Measurements from ENCODE around the gene ELK1. TPM values are rescaled to one million over a fixed set of nuclear protein-coding genes. Genes with fewer than 3 reads are reported as not detected.

ELK1 gene
- total and polyA plus RNA-seq, 2 of the 4 experiments (the other 2 are of a cell fraction): 10.0 to 24.3 TPM

DNA sequence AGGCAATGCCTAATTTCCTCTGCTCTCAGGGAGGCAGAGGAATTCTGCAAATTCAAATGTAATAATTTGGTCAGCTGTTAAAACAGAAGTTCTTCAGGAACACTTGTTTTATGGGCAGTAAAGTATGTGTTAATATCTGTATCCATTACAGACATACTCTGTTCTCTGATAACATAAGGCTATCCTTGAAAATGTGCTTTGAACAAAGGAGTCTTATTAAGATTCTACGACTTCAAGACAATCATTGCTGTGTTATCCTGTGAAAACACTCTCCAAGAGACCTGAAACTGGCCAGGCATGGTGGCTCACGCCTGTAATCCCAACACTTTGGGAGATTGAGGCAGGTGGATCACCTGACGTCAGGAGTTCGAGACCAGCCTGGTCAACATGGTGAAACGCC lies 18.7 kb downstream of the ELK1 start:
- H3K9me3 ChIP-seq (ENCODE audit: control insufficient read depth, insufficient read depth, low read length): no peaks in the 10 kb centered on the region
- H2BK5ac ChIP-seq (ENCODE audit: low read depth, low read length, poor library complexity, severe bottlenecking): no peak overlapping the region
- no peak overlapping the region for H3K56ac ChIP-seq (ENCODE audit: extremely low read depth, insufficient read depth, low read length)
- DNase-seq: no peak
- H4K91ac ChIP-seq (ENCODE audit: insufficient read depth, low read depth, low read length): no peak overlapping the region
- H3K23ac ChIP-seq (ENCODE audit: low read depth, low read length): no peak overlapping the region
- no peaks in the 10 kb centered on the region; the same call in 1 of the 2 replicates for H3K27me3 ChIP-seq (ENCODE audit: control insufficient read depth, insufficient read depth, low read length)
- no peaks in the 10 kb centered on the region for H3K4me1 ChIP-seq (ENCODE audit: control insufficient read depth, insufficient read depth, low read length)
- H3K4ac ChIP-seq (ENCODE audit: low read depth, low read length): no peak overlapping the region
- no peak overlapping the region for H3K27ac ChIP-seq (ENCODE audit: insufficient read depth, low read length)
- no peaks in the 10 kb centered on the region for H3K79me1 ChIP-seq (ENCODE audit: low read depth in 1 of 2, low read length in 2 of 2)
- H2BK20ac ChIP-seq (ENCODE audit: low read depth, low read length): no peak overlapping the region
- H2BK15ac ChIP-seq (ENCODE audit: low read depth, low read length): no peak overlapping the region
- no peak overlapping the region for H4K5ac ChIP-seq (ENCODE audit: low read depth, low read length)
- H2AFZ ChIP-seq (replicated peaks; ENCODE audit: low read length, poor library complexity): no peak overlapping the region
- peaks cover 18% of the 10 kb centered on the region; the same call in 1 of the 2 replicates for H3K36me3 ChIP-seq (ENCODE audit: control insufficient read depth, insufficient read depth, low read length)
- H3K4me3 ChIP-seq (ENCODE audit: insufficient read depth, low read depth, low read length): no peak overlapping the region
- H4K20me1 ChIP-seq (ENCODE audit: insufficient read depth, low read length): no peaks in the 10 kb centered on the region; the same call in 1 of the 2 replicates
- WGBS, 2 experiments (ENCODE audit: extremely low coverage in 2 of 2, insufficient read length in 1 of 2): 60% methylated on average over 1 of the region's 5 CpGs; no CpG with 5 or more reads in 1 of the 2 experiments
- ChIA-PET POLR2A (ENCODE audit: unreplicated experiment) (no interaction called here), CTCF (no interaction called here)
- no peak for ATAC-seq (ENCODE audit: low read depth)
- H4K8ac ChIP-seq (ENCODE audit: low read depth in 2 of 2, low read length in 2 of 2): no peak overlapping the region
- H2AK5ac ChIP-seq (ENCODE audit: low read depth, low read length): no peak overlapping the region
- H3K4me2 ChIP-seq (ENCODE audit: low read depth, low read length): no peak overlapping the region
- TF ChIP-seq RFX5 (IDR thresholded peaks at IDR 0.05; ENCODE audit: low read depth, low read length): no peak
- no peak for TF ChIP-seq RCOR1 (IDR thresholded peaks at IDR 0.05; ENCODE audit: insufficient replicate concordance, low read length)
- no peak for TF ChIP-seq MAZ (IDR thresholded peaks at IDR 0.05; ENCODE audit: borderline replicate concordance, low read depth, low read length)
- TF ChIP-seq MAFK (IDR thresholded peaks at IDR 0.05; ENCODE audit: low read depth, low read length): no peak
- no peak for TF ChIP-seq BHLHE40 (IDR thresholded peaks at IDR 0.05; ENCODE audit: low read depth, low read length)
- TF ChIP-seq, protein P1, sequence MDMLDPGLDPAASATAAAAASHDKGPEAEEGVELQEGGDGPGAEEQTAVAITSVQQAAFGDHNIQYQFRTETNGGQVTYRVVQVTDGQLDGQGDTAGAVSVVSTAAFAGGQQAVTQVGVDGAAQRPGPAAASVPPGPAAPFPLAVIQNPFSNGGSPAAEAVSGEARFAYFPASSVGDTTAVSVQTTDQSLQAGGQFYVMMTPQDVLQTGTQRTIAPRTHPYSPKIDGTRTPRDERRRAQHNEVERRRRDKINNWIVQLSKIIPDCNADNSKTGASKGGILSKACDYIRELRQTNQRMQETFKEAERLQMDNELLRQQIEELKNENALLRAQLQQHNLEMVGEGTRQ (IDR thresholded peaks at IDR 0.05; ENCODE audit: low read depth, low read length): no peak
- TF ChIP-seq POLR2A (IDR thresholded peaks at IDR 0.05; ENCODE audit: low read depth, low read length): no peak
- TF ChIP-seq, protein P2, sequence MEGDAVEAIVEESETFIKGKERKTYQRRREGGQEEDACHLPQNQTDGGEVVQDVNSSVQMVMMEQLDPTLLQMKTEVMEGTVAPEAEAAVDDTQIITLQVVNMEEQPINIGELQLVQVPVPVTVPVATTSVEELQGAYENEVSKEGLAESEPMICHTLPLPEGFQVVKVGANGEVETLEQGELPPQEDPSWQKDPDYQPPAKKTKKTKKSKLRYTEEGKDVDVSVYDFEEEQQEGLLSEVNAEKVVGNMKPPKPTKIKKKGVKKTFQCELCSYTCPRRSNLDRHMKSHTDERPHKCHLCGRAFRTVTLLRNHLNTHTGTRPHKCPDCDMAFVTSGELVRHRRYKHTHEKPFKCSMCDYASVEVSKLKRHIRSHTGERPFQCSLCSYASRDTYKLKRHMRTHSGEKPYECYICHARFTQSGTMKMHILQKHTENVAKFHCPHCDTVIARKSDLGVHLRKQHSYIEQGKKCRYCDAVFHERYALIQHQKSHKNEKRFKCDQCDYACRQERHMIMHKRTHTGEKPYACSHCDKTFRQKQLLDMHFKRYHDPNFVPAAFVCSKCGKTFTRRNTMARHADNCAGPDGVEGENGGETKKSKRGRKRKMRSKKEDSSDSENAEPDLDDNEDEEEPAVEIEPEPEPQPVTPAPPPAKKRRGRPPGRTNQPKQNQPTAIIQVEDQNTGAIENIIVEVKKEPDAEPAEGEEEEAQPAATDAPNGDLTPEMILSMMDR (conservative IDR thresholded peaks at IDR 0.05; ENCODE audit: low read depth, low read length): no peak
- no peak for TF ChIP-seq CEBPB (IDR thresholded peaks at IDR 0.05; ENCODE audit: low read depth, low read length)
- no peak for TF ChIP-seq CHD1 (IDR thresholded peaks at IDR 0.05; ENCODE audit: low read depth, low read length)
- no peak for TF ChIP-seq SMC3 (IDR thresholded peaks at IDR 0.05; ENCODE audit: low read depth, low read length)
- TF ChIP-seq NFE2L2 (IDR thresholded peaks at IDR 0.05; ENCODE audit: low read depth, low read length): no peak
- TF ChIP-seq MXI1 (IDR thresholded peaks at IDR 0.05; ENCODE audit: borderline replicate concordance, low read depth, low read length): no peak
- H3K18ac ChIP-seq (ENCODE audit: low read depth, low read length): no peak overlapping the region
- H2AK9ac ChIP-seq (replicated peaks; ENCODE audit: low read depth, low read length, poor library complexity): no peak overlapping the region
- H2BK120ac ChIP-seq (ENCODE audit: low read depth, low read length): no peak overlapping the region
- BruUV-seq (replicated peaks): no TSS peak
- dilution Hi-C loops (cut with HindIII; ENCODE audit: low sequenced_read_pairs, unreplicated experiment): no loop called here
- H3K14ac ChIP-seq (replicated peaks; ENCODE audit: low read depth, low read length): no peak overlapping the region
- in situ Hi-C loops (cut with MboI; ENCODE audit: low sequenced_read_pairs): loop anchor here (25.0 kb wide), 1 partner anchor 419 kb away; the partner anchor contains the start of gene CDK16
- H3K9me1 ChIP-seq (ENCODE audit: insufficient read depth, low read length): no peaks in the 10 kb centered on the region
- H3K9ac ChIP-seq (ENCODE audit: low read depth, low read length): no peak overlapping the region
- intact Hi-C loops (cut with micrococcal nuclease): no loop called here

Measured in IMR-90 (cell line).